CD4-positive, alpha-beta memory T cell (primary cell): ENCODE results near the gene OXCT2. TPM values are rescaled to one million over a fixed set of nuclear protein-coding genes. Genes with fewer than 3 reads are reported as not detected.
"Not testable (repeated sequence)": the region's sequence is repeated elsewhere in the genome, so short reads cannot be mapped to it uniquely, and the experiment has no call there.

ENCODE experiments used
- CTCF ChIA-PET: fragments of 350-600 bp; sonication (Branson Sonifier 250); formaldehyde crosslinking; loops from one replicate; lab custom pipeline; 2021; ENCODE audit warnings: inconsistent platforms; ENCODE audit not compliant: partially characterized antibody; lab: Charles Lee
- POLR2A ChIA-PET: fragments of 350-600 bp; sonication (Branson Sonifier 250); formaldehyde crosslinking; loops from one replicate; lab custom pipeline; 2021; ENCODE audit not compliant: partially characterized antibody; lab: Charles Lee
- DNase-seq, 5 donors: peaks; one replicate each; pipeline versions ENCODE4 v3.0.0 to v3.0.0-alpha.2; 2020 to 2022; ENCODE audit warnings: mixed read lengths in 1 of 5
- H3K27ac ChIP-seq: one replicate; pipeline ENCODE4 v1.7.0; 2013; ENCODE audit warnings: low read depth, low read length
- H3K27me3 ChIP-seq: 2 replicates; pipeline ENCODE4 v1.7.0; 2013; ENCODE audit warnings: mild to moderate bottlenecking, low read length, moderate library complexity; ENCODE audit not compliant: insufficient read depth
- H3K36me3 ChIP-seq: 2 replicates; pipeline ENCODE4 v1.7.0; 2013; ENCODE audit warnings: mild to moderate bottlenecking, low read length, moderate library complexity; ENCODE audit not compliant: insufficient read depth
- H3K4me1 ChIP-seq: 2 replicates; pipeline ENCODE4 v1.7.0; 2013; ENCODE audit warnings: mild to moderate bottlenecking, low read length, moderate library complexity; ENCODE audit not compliant: insufficient read depth
- H3K4me3 ChIP-seq, 2 donors: one replicate each; pipeline ENCODE4 v1.7.0; 2013; ENCODE audit warnings: low read length in 2 of 2, mild to moderate bottlenecking in 1 of 2
- H3K9me3 ChIP-seq, 2 donors: one replicate each; pipeline ENCODE4 v1.7.0; 2013; ENCODE audit warnings: low read length in 2 of 2, control low read depth in 1 of 2; ENCODE audit not compliant: control insufficient read depth in 1 of 2
- H3K27ac Mint-ChIP-seq, 7 donors: one replicate each; pipeline ENCODE4 v1.8.0; 2020 to 2021; ENCODE audit warnings: mixed read lengths in 7 of 7, mild to moderate bottlenecking in 6 of 7, inconsistent platforms in 3 of 7, moderate library complexity in 3 of 7
- H3K27me3 Mint-ChIP-seq, 2 donors: one replicate each; pipeline ENCODE4 v1.8.0; 2020 to 2021; ENCODE audit warnings: mixed read lengths in 2 of 2
- H3K36me3 Mint-ChIP-seq, 2 donors: one replicate each; pipeline ENCODE4 v1.8.0; 2020 to 2021; ENCODE audit warnings: mixed read lengths in 2 of 2, inconsistent platforms in 1 of 2, mild to moderate bottlenecking in 1 of 2
- H3K4me1 Mint-ChIP-seq, 4 donors: one replicate each; pipeline ENCODE4 v1.8.0; 2020 to 2021; ENCODE audit warnings: mixed read lengths in 4 of 4, mild to moderate bottlenecking in 1 of 4
- H3K4me3 Mint-ChIP-seq, 8 donors: one replicate each; pipeline ENCODE4 v1.8.0; 2020 to 2021; ENCODE audit warnings: mixed read lengths in 8 of 8, mild to moderate bottlenecking in 7 of 8, moderate library complexity in 6 of 8, inconsistent platforms in 3 of 8
- H3K9me3 Mint-ChIP-seq, 8 donors: one replicate each; pipeline ENCODE4 v1.8.0; 2020 to 2021; ENCODE audit warnings: mixed read lengths in 8 of 8, mild to moderate bottlenecking in 5 of 8, inconsistent platforms in 3 of 8, moderate library complexity in 1 of 8
- intact Hi-C: fragments of 100-400 bp; cut with micrococcal nuclease; formaldehyde crosslinking; loops from one replicate; pipeline ENCODE4 v1.15.1; 2023
- polyA plus RNA-seq, 2 donors: library from polyadenylated mRNA; unstranded; fragments of 300-500 nt; fragmentation: Illumina TruSeq; gene quantifications; one replicate each; pipeline ENCODE4 v1.2.3, GENCODE V29; 2021
- total RNA-seq, 2 experiments: library from RNA; stranded (reverse); gene quantifications; one replicate each; pipeline ENCODE4 v1.2.3, GENCODE V29; 2021

OXCT2 gene
- total and polyA plus RNA-seq, 4 experiments from 2014 or later, result 0.36 TPM; not detected in 3

GRCh38 chr1:39775141-39775540 is 4.0 kb upstream of the OXCT2 start:
- not testable (repeated sequence) for H3K27ac Mint-ChIP-seq

GRCh38 chr1:39773369-39773979 is 2.3 kb upstream of the OXCT2 start:
- H3K4me3 Mint-ChIP-seq, H3K27me3 ChIP-seq, H3K9me3 Mint-ChIP-seq, H3K4me3 ChIP-seq, H3K4me1 ChIP-seq, H3K9me3 ChIP-seq, POLR2A ChIA-PET, H3K4me1 Mint-ChIP-seq, H3K36me3 ChIP-seq, H3K27ac ChIP-seq, H3K36me3 Mint-ChIP-seq, H3K27ac Mint-ChIP-seq, CTCF ChIA-PET, H3K27me3 Mint-ChIP-seq, DNase-seq, intact Hi-C loops: not testable (repeated sequence)

More at GRCh38 chr1:39775141-39775540, 4.0 kb upstream of the OXCT2 start:
- H3K27me3 Mint-ChIP-seq, H3K9me3 ChIP-seq, H3K27me3 ChIP-seq, POLR2A ChIA-PET, H3K4me3 Mint-ChIP-seq, intact Hi-C loops, H3K27ac ChIP-seq, H3K36me3 ChIP-seq, H3K4me1 ChIP-seq, H3K4me3 ChIP-seq, CTCF ChIA-PET, H3K4me1 Mint-ChIP-seq, H3K36me3 Mint-ChIP-seq, H3K9me3 Mint-ChIP-seq, DNase-seq: not testable (repeated sequence)

DNA sequence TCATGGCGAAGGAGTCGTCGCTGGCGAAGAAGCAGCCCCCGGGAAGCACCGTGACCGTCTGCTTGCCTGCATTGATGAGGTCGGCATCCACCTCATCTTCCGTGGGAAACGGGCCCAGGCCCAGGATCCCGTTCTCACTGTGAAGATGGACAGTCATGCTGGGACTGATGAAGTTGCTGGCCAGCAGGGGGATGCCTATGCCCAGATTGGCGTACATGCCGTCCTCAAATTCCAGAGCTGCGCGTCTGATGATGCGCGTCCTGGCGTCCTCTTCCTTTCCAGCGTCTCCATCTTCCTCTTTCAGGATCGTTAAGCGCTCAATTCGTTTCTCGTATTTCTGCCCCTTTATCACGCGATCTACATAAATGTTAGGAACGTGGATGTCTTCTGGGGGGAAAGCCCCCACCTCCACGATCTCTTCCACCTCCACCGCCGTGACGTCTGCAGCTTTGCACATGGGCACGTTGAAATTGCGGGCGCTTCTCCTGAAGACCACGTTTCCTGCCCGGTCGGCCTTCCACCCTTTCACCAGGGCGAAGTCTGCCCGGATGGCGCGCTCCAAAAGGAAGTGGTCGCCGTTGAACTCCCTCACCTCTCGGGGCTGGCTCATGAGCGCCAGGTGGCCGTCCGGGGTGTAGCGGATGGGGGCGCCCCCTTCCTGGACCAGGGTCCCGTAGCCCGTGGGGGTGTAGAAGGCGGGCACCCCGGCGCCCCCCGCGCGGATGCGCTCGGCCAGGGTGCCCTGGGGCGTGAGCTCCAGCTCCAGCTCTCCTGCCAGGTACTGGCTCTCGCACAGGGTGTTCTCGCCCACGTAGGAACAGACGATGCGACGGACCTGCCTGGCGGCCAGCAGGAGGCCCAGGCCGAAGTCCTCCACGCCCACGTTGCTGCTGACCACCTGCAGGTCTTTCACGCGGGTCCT is 787 bp downstream of the OXCT2 start:
- H3K27me3 Mint-ChIP-seq, H3K4me3 ChIP-seq, H3K36me3 Mint-ChIP-seq, CTCF ChIA-PET, H3K4me1 Mint-ChIP-seq, intact Hi-C loops, H3K36me3 ChIP-seq, H3K9me3 Mint-ChIP-seq, H3K9me3 ChIP-seq, H3K27ac ChIP-seq, H3K27ac Mint-ChIP-seq, POLR2A ChIA-PET, H3K27me3 ChIP-seq, H3K4me1 ChIP-seq: not testable (repeated sequence)
- H3K4me3 Mint-ChIP-seq, result peak overlapping the region in 4 of 8 donors; percentile 46 to 73 (median 56)
- peak in 1 of 5 donors; percentile 12 for DNase-seq

DNA sequence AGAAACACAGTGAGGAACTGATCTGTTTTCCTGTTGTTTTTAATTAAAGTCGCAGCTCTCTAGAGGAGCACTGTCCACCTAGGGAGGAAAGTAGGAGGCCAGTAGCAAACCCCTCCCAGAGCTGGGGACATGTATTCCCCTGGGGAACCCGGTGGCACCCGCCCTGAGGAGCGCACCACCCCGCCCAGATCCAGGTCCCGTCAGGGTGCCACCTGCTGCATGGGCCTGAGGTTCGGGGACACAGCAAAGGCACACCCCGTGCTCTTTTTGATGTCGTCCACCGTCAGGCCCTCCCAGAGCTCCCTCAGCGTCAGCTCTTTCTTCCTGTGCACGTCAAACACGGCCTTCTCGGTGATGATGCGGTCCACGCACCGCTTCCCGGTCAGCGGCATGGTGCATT is 1.6 kb downstream of the OXCT2 start:
- H3K36me3 ChIP-seq, DNase-seq, H3K27me3 ChIP-seq, H3K4me3 Mint-ChIP-seq, intact Hi-C loops, POLR2A ChIA-PET, CTCF ChIA-PET, H3K4me3 ChIP-seq, H3K27ac Mint-ChIP-seq, H3K4me1 Mint-ChIP-seq, H3K27ac ChIP-seq, H3K9me3 Mint-ChIP-seq, H3K36me3 Mint-ChIP-seq, H3K27me3 Mint-ChIP-seq, H3K9me3 ChIP-seq, H3K4me1 ChIP-seq: not testable (repeated sequence)

GRCh38 chr1:39766466-39766865 is 4.7 kb downstream of the OXCT2 start:
- POLR2A ChIA-PET, CTCF ChIA-PET, H3K36me3 ChIP-seq, H3K4me3 Mint-ChIP-seq, H3K4me3 ChIP-seq, H3K4me1 Mint-ChIP-seq, DNase-seq, H3K9me3 ChIP-seq, H3K9me3 Mint-ChIP-seq, intact Hi-C loops, H3K4me1 ChIP-seq, H3K27me3 ChIP-seq, H3K27ac ChIP-seq, H3K27me3 Mint-ChIP-seq, H3K36me3 Mint-ChIP-seq: not testable (repeated sequence)
- peak overlapping the region in 2 of 7 donors; percentile 51 to 60 for H3K27ac Mint-ChIP-seq

DNA sequence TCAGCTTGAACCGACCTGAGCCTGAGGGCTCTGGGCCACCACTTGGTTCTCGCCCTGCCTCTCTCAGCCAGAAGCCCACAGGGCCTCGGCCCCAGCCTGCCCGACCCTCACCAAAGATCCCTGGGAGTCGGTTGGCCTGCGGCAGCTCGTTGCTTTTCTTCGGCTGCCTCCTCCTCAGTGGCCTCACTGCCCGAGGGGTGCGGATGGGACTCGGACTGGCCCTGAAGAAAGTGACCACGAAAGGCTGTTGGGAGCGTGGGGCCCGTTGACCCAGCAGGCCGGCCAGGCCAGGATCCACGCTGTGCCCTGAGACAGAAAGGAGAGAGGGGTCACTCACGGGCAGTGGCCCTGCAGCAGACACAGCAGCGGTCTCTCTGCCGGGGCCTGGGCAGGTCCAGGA is 6.6 kb downstream of the OXCT2 start:
- H3K27me3 ChIP-seq, H3K4me3 ChIP-seq, H3K4me3 Mint-ChIP-seq, H3K27me3 Mint-ChIP-seq, H3K27ac ChIP-seq, DNase-seq, H3K4me1 Mint-ChIP-seq, H3K4me1 ChIP-seq, H3K9me3 ChIP-seq, H3K9me3 Mint-ChIP-seq, H3K27ac Mint-ChIP-seq, intact Hi-C loops, H3K36me3 ChIP-seq, CTCF ChIA-PET, POLR2A ChIA-PET: not testable (repeated sequence)
- H3K36me3 Mint-ChIP-seq, result peaks cover 9 to 15% of the 10 kb centered on the region in 2 donors

- DNase-seq, H3K4me1 ChIP-seq, H3K36me3 ChIP-seq, H3K4me1 Mint-ChIP-seq, H3K4me3 ChIP-seq, H3K27me3 ChIP-seq, H3K9me3 Mint-ChIP-seq, H3K27ac Mint-ChIP-seq, intact Hi-C loops, POLR2A ChIA-PET, H3K27ac ChIP-seq, H3K9me3 ChIP-seq, H3K4me3 Mint-ChIP-seq, CTCF ChIA-PET, H3K27me3 Mint-ChIP-seq: not testable (repeated sequence)
- peaks cover 16 to 22% of the 10 kb centered on the region in 2 donors for H3K36me3 Mint-ChIP-seq
Observed at GRCh38 chr1:39763619-39764374, 7.4 kb downstream of the OXCT2 start.
